Measurements from ENCODE around the gene CR1L. TPM values are rescaled to one million over a fixed set of nuclear protein-coding genes. Genes with fewer than 3 reads are reported as not detected.
A peak's percentile ranks its signal among the peaks of the same experiment; 100 is the strongest.

The CR1L gene
- total RNA-seq, result not detected
- long read RNA-seq, donor 1, result 0 reads
- long read RNA-seq, donor 2, result 0 reads

DNA sequence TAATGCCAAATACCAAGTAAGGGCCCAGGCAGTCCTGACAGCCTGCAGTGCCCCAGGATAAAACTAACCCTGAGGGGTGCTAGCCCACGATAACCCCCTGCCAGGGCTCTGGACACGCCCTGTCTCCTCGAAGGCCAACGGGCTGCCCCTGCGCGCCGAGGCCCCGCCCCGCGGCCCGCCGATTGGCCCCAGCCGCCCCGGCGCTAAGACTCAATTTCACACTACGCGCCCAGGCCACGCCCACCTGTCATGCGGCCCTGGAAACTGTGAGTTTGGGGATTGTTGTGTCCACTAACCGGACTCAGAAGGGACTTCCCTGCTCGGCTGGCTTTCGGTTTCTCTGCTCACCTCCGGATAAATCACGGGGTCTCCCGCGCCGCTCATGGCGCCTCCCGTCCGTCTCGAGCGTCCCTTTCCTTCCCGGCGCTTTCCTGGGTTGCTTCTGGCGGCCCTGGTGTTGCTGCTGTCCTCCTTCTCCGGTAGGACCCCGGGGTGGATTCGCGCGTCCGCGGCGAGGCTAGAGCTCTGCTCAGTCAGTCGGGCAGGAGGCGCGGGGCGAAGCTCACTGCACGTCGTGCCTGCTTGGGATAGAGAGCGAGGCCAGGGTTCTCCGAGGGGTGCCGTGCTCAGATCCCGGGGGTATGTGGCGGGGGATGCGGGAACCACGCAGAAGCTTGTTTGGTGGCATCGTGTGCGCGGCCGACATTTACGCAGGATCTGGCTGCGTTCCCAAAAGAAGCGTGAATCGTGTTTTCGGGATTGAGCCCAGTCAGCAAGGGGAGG, at the start of gene CR1L:
Gene CR1L, plus strand, starts transcription at position 282 of the 783 bp plus-strand sequence. Its CDS starts 101 bp downstream, at position 383.
- peak; percentile 96 for ATAC-seq
- intact Hi-C loops (cut with DNase I, micrococcal nuclease), result no loop called here
- Histone ChIP-seq H3K9me3 (no peaks in the 10 kb centered on the region), H3K4me1 (ENCODE audit: low read depth) (peaks cover 4% of the 10 kb centered on the region), H3K36me3 (ENCODE audit: low read depth) (no peaks in the 10 kb centered on the region), H3K4me3 (no peak within 1 kb of the TSS)
- TF ChIP-seq, protein P1, sequence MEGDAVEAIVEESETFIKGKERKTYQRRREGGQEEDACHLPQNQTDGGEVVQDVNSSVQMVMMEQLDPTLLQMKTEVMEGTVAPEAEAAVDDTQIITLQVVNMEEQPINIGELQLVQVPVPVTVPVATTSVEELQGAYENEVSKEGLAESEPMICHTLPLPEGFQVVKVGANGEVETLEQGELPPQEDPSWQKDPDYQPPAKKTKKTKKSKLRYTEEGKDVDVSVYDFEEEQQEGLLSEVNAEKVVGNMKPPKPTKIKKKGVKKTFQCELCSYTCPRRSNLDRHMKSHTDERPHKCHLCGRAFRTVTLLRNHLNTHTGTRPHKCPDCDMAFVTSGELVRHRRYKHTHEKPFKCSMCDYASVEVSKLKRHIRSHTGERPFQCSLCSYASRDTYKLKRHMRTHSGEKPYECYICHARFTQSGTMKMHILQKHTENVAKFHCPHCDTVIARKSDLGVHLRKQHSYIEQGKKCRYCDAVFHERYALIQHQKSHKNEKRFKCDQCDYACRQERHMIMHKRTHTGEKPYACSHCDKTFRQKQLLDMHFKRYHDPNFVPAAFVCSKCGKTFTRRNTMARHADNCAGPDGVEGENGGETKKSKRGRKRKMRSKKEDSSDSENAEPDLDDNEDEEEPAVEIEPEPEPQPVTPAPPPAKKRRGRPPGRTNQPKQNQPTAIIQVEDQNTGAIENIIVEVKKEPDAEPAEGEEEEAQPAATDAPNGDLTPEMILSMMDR (IDR thresholded peaks at IDR 0.05), result no peak
- DNase-seq, result peak; percentile 73 to 81 (median 79)

DNA sequence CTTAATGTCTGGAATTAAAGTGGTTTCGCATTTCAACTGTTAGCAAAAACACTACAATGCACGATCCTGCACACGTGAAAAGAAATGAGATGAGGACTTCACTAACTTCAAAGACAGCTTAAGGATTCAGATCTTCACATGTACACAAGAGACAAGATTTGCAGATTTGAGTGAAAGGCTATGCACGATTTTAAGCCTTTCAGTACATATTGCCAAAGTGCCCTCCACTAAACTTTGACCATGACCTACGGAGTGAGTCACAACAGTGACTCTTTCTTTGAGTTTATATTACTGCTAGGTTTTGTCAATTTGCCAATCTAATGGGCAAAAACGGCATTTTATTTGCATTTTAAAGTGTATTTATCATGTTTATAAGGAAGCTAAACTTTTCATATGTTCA, 41.2 kb upstream of the CR1L start:
- Histone ChIP-seq H3K36me3 (ENCODE audit: low read depth) (no peaks in the 10 kb centered on the region), H3K4me1 (ENCODE audit: low read depth) (no peaks in the 10 kb centered on the region), H3K9me3 (no peaks in the 10 kb centered on the region), H3K4me3 (no peak overlapping the region)
- TF ChIP-seq, protein P1 (IDR thresholded peaks at IDR 0.05), result no peak
- DNase-seq, result no peak
- intact Hi-C loops (cut with DNase I, micrococcal nuclease), result no loop called here
- no peak for ATAC-seq

DNA sequence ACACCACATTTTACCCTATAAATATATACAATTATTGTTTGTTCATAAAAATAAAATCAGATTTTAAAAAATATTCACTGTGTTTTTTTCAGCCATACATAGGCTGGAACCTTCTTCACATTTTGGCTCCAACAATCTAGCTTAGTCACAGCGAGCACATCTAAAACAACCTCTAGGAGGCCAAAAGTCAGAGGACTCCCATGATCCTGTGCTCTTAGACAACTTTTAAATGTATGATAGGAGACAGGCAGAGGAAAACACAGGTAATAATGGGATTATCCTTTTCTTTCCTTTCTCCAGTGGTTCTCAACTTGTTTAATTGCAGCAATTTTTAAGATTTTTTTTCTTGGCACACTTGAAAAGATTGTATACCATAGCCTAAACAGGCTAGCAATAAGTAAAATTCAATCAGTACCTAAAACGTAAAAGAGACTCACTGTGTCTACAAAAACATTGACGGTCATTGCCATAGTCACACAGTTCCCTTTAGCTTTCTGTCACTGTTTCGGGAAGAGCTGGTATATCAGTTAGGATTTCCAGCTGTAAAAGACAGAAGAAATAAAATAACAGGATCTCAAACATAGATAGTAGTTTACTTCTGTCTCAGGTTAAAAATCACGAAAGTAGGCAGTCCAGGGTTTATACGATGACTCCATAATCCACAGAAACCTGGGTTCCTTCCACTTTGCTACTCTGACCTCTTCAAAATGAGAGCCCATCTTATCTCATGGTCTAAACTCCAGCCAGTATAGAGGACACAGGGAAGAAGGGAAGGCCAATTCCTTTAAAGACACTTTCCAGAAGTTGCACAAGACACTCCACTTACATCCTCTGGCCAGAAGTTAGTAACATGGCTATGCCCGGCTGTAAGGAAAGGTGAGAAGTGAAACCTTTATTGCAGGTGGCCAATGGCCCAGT, 39.2 kb upstream of the CR1L start:
- no peaks in the 10 kb centered on the region for H3K36me3 ChIP-seq (ENCODE audit: low read depth)
- no peaks in the 10 kb centered on the region for H3K4me1 ChIP-seq (ENCODE audit: low read depth)
- H3K9me3 ChIP-seq, result no peaks in the 10 kb centered on the region
- no peak for DNase-seq
- intact Hi-C loops (cut with DNase I, micrococcal nuclease), result no loop called here
- H3K4me3 ChIP-seq, result no peak overlapping the region
- ATAC-seq, result no peak
- TF ChIP-seq, protein P1 (IDR thresholded peaks at IDR 0.05), result no peak

DNA sequence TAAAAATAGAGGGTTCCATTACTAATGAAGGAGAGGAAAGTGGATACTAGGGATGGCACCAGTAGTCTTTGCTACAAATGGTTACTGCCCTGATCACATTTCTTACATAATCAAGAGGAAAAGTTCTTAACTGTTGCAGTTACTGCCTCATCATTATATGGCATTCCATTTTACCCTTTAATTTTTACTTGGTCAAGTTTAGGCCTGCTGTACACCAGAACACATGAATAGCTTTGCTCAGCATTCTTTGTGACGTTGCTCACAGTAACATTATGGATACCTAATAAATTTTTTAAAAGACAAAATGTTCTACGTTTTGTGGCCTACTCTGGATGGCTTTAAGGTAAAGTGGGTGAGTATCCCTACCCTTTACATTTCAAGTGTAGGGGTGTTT, 38.6 kb upstream of the CR1L start:
- no peaks in the 10 kb centered on the region for H3K9me3 ChIP-seq
- intact Hi-C loops (cut with DNase I, micrococcal nuclease), result no loop called here
- ATAC-seq, result no peak
- H3K4me1 ChIP-seq (ENCODE audit: low read depth), result no peaks in the 10 kb centered on the region
- TF ChIP-seq, protein P1 (IDR thresholded peaks at IDR 0.05), result no peak
- H3K4me3 ChIP-seq, result no peak overlapping the region
- no peak for DNase-seq
- no peaks in the 10 kb centered on the region for H3K36me3 ChIP-seq (ENCODE audit: low read depth)

DNA sequence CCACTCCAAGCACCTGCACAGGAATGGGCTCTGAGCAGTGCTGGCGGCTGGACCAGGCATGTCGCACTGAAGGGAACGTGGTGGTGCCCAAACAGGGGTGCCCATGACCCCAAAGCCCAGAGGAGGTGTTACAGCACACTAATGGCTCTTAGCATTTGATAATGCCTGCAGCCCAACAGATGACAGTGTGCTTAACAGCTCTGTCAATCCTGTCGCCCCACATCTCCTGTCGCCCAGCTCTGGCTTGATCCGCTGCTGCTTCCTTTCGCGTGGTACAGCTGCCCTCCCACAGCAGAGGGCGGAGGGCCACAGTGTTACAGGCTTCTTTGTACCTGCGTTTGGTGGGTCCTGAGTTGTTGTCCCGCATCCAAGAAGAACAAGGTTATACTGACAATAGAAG, 32.2 kb upstream of the CR1L start:
- Histone ChIP-seq H3K9me3 (no peaks in the 10 kb centered on the region), H3K36me3 (ENCODE audit: low read depth) (no peaks in the 10 kb centered on the region), H3K4me1 (ENCODE audit: low read depth) (no peaks in the 10 kb centered on the region), H3K4me3 (no peak overlapping the region)
- intact Hi-C loops (cut with DNase I, micrococcal nuclease), result no loop called here
- ATAC-seq (no peak), DNase-seq (no peak)
- TF ChIP-seq, protein P1 (IDR thresholded peaks at IDR 0.05), result no peak
